ENCODE data around the gene APH1B. TPM values are rescaled to one million over a fixed set of nuclear protein-coding genes. Genes with fewer than 3 reads are reported as not detected.

APH1B gene
- total RNA-seq, 1 experiment from 2014 or later: 20.9 TPM

DNA sequence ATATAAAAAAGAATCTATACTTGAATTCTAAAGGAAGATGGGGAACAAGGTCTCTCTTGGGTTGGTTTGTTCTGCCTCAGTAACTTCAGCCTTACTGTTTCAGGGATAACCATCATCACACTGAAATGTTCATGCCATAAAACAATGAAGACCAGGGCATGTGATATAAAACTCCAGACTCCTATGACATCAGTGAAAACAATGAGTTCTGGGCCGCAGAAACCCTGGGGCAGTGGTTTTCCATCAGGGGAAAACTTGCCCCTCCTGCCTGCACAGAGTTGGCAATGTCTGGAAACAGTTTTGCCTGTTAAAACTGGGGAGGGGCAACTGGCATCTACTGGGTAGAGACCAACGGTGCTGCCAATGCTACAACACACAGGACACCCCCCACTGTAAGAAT, 57.4 kb downstream of the APH1B start:
- H2AK5ac ChIP-seq (ENCODE audit: insufficient read length, low read length): no peak overlapping the region
- H4K91ac ChIP-seq (ENCODE audit: insufficient read length, low read depth, low read length): no peak overlapping the region
- no peak overlapping the region for H2BK120ac ChIP-seq (ENCODE audit: low read depth, low read length, poor library complexity, severe bottlenecking)
- H4K8ac ChIP-seq (replicated peaks; ENCODE audit: insufficient read length, low read depth, low read length): no peak overlapping the region
- no peak overlapping the region for H3K14ac ChIP-seq (ENCODE audit: insufficient read depth, low read length)
- no peak overlapping the region for H2BK12ac ChIP-seq (ENCODE audit: insufficient read length, low read depth, low read length)
- Mint-ChIP-seq H3K4me1 (peaks cover 13 to 17% of the 10 kb centered on the region in 2 experiments), H3K9me3 (no peaks in the 10 kb centered on the region), H3K4me3 (no peak overlapping the region), H3K36me3 (ENCODE audit: insufficient read depth in 1 of 3, low read depth in 3 of 3) (no peaks in the 10 kb centered on the region), H3K27me3 (ENCODE audit: low read depth) (peaks cover 6% of the 10 kb centered on the region; the same call in 1 of the 2 replicates), H3K27ac (no peak overlapping the region)
- no peak overlapping the region for H3K9ac ChIP-seq (ENCODE audit: extremely low read depth, insufficient read length, low read length)
- H2AFZ ChIP-seq (ENCODE audit: low read length): no peak overlapping the region
- H3K56ac ChIP-seq (ENCODE audit: insufficient read length, low read depth, low read length): no peak overlapping the region
- no peak overlapping the region for H3K4me2 ChIP-seq (ENCODE audit: insufficient read depth, insufficient read length, low read length)
- no peaks in the 10 kb centered on the region for H3K23me2 ChIP-seq (ENCODE audit: insufficient read length, low read depth, low read length, poor library complexity, severe bottlenecking)
- H2BK5ac ChIP-seq (ENCODE audit: insufficient read length, low read length): no peak overlapping the region
- H3K9me3 ChIP-seq (ENCODE audit: control insufficient read depth, low read depth, low read length): no peaks in the 10 kb centered on the region
- H3K27me3 ChIP-seq (ENCODE audit: insufficient read depth, low read length): no peaks in the 10 kb centered on the region
- H3K23ac ChIP-seq (ENCODE audit: insufficient read length, low read depth, low read length): no peak overlapping the region
- H3K27ac ChIP-seq (ENCODE audit: insufficient read length, low read depth, low read length): no peak overlapping the region
- H4K5ac ChIP-seq (ENCODE audit: insufficient read length, low read depth, low read length): no peak overlapping the region
- no peak overlapping the region for H3T11ph ChIP-seq (ENCODE audit: low read length)
- no peak overlapping the region for H2BK15ac ChIP-seq (ENCODE audit: low read depth, low read length)
- no peaks in the 10 kb centered on the region for H4K20me1 ChIP-seq (ENCODE audit: control insufficient read depth, insufficient read depth, insufficient read length)
- H3K79me1 ChIP-seq (ENCODE audit: insufficient read depth, low read depth, low read length, poor library complexity, severe bottlenecking): no peaks in the 10 kb centered on the region
- no peak overlapping the region for H3K18ac ChIP-seq (ENCODE audit: insufficient read length, low read depth, low read length)
- H3K4ac ChIP-seq (ENCODE audit: low read depth, low read length): no peak overlapping the region
- TF ChIP-seq, protein P1, sequence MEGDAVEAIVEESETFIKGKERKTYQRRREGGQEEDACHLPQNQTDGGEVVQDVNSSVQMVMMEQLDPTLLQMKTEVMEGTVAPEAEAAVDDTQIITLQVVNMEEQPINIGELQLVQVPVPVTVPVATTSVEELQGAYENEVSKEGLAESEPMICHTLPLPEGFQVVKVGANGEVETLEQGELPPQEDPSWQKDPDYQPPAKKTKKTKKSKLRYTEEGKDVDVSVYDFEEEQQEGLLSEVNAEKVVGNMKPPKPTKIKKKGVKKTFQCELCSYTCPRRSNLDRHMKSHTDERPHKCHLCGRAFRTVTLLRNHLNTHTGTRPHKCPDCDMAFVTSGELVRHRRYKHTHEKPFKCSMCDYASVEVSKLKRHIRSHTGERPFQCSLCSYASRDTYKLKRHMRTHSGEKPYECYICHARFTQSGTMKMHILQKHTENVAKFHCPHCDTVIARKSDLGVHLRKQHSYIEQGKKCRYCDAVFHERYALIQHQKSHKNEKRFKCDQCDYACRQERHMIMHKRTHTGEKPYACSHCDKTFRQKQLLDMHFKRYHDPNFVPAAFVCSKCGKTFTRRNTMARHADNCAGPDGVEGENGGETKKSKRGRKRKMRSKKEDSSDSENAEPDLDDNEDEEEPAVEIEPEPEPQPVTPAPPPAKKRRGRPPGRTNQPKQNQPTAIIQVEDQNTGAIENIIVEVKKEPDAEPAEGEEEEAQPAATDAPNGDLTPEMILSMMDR (conservative IDR thresholded peaks at IDR 0.05): no peak
- no CpG with 5 or more reads among the region's 2 CpGs for WGBS (ENCODE audit: extremely low coverage, insufficient read length, low lambda C conversion rate)
- H2BK20ac ChIP-seq (ENCODE audit: low read depth, low read length, poor library complexity, severe bottlenecking): no peak overlapping the region
- H3K4me1 ChIP-seq (ENCODE audit: insufficient read depth, low read length): peaks cover 4% of the 10 kb centered on the region; the same call in 1 of the 2 replicates
- DNase-seq: no peak
- H3K79me2 ChIP-seq (ENCODE audit: insufficient read depth, low read length): no peaks in the 10 kb centered on the region
